Activated gamma-delta T cell treated with Interleukin-2 at 50 U/mL for 16 hours (primary cell): Measurements from ENCODE around the gene RBM23.
"Not testable (repeated sequence)": the region's sequence is repeated elsewhere in the genome, so short reads cannot be mapped to it uniquely, and the experiment has no call there.

Experiments
- DNase-seq: peaks from one replicate; pipeline ENCODE4 v3.0.0-alpha.2; 2020

RBM23 gene

DNA sequence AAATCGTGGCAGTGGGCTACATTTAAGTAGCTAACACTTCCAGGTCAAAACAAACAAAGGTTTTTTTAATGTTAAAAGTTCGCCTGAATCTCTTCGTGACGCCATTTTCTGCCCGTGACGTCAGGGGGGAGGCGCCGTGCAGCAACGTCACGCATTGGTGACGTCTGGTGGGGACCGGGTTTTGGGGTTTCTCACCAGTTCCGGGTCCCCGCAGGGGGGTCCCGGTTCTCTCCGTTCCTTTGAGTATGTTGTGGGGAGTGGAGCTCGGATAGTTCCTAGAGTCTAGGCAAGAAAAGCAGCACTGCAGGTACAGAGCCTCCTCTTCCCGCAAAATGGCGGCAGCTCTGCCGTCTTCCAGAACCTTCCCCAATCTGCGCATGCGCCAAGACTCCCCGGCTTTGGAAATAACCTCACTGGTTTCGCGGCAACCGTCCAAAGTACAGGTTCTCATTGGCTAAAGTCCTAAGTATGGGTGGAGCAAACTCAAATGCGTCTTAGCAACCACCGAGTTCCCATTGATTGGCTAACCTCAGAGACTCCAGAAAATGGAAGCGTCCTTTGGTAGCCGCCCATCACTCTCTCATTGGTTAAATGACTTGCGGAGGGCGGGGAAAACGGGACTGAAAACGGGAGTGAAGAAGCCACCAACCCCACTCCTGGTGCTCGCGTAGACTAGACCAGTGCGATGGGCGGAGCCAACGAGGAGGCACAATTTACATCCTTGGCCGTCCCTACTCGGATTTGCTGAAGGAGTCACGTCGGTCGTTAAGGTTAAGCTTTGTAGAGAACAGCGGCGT lies at the start of gene RBM23:
TSS of gene RBM23 (minus strand) at position 346 of the 797 bp plus-strand sequence.
- peak; percentile 100 for DNase-seq

DNA sequence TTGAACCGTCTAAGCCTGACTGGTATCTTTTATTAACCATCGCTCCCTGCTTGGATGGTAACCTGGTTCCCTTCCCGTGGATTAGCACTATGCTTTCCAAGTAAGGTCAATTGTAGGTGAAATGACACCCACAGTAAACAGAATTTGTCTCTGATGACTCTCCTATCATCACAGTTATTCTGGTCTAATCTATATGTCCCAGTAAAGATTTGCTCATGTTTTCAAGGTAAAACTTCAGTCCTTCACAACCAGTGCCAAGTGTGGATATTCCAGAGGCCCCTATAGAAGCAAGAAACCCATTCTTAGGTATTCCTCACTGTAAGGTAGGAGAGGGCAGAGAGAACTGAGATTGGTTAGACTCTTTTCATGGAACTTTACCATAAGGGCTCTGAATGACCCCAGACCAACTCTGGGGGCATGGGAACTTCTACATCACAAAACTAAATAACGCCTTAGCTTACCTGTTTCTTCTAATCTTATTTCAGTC lies 47.9 kb upstream of the RBM23 start:
- DNase-seq: no peak

DNA sequence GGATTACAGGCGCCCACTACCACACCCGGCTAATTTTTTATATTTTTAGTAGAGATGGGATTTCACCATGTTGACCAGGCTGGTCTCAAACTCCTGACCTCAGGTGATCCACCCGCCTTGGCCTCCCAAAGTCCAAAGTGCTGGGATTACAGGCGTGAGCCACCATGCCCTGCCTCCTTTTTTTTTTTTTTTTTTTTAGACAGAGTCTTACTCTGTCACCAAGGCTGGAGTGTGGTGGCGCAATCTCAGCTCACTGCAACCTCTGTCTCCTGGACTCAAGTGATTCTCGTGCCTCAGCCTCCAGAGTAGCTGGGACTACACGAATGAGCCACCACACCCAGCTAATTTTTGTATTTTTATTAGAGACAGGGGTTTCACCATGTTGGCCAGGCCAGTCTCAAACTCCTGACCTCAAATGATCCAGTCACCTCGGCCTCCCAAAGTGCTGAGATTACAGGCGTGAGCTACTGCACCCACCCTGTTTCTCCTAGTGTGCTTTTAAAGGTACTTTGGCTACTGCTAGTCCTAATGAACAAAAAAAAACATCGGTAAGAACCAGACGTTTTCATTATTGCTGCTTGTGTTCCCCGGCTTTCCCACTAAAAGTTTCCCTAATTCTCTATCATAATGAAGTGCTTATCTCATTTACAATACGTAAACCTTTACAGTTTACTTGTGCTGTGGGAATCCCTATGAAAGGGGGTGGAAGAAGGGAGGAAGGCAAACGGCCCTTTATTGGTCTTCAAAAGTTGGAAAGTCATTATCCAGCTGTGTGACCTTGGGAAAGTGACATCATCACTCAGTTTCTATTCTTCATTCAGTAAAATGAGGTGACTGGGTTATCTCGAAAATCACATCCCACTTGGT lies 47.2 kb upstream of the RBM23 start:
- not testable (repeated sequence) for DNase-seq

DNA sequence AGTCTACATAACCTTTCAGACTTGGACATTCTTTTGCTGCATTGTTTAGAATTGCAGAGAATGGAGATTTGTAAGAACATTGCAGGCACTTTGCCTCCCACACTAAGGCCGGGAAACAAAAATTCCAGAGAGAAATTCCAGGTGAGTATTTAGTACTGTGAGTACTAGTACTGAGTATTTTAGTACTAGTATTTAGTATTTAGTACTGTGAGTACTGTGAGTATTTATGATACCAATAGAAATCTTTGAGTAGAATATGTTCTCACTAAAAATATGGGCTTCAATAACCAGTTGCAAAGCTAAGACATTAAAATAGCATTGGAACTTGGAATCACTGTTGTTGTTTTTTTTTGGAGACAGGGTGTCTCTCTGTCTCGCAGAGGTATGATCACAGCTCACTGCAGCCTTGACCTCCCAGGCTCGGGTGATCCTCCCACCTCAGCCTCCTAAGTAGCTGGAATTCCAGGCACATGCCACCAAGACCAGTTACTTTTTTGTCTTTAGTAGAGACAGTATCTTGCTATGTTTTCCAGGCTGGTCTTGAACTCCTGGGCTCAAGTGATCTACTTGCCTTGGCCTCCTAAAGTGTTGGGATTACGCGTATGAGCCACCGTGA lies 43.2 kb upstream of the RBM23 start:
- DNase-seq: no peak

DNA sequence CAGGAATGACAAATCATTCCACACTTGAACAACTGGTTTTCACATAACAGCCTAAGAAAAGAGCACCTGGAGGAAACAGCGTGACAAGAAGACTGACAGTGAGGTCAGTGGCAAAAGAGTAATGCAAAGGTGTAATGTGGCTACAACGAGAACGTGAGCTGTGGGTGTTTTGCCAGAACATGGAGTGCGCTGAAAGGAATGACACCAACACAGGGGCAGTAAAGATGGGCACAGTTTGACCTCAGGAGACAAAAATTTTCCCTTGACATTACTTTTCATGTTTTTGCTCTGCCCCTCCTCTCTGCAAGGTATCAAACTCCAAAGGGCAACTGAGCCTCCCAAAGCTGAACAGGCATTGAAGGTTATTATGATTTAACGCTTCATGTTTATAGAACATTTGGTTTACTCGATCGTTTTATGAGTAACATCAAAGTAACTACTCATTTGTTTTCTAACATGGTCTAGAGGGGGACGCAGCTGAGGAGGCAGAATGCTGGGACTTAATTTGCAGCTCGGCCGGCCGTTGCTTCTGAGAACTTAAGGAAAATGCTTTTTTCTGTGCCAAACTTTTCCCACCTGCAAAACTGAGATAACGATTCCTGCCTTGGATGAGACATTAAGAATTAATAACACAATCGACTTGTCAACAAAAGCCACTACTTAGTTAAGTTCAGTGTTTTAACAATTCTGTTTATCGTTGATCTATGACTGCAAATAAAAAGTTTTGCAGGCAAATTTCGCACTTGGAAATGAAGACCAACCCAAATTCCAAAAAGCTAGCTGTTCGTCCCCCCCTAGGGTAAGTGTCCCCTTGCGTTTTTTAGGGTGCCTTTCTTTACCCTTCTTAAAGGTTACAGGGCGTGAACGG lies 37.0 kb upstream of the RBM23 start:
- no peak for DNase-seq

DNA sequence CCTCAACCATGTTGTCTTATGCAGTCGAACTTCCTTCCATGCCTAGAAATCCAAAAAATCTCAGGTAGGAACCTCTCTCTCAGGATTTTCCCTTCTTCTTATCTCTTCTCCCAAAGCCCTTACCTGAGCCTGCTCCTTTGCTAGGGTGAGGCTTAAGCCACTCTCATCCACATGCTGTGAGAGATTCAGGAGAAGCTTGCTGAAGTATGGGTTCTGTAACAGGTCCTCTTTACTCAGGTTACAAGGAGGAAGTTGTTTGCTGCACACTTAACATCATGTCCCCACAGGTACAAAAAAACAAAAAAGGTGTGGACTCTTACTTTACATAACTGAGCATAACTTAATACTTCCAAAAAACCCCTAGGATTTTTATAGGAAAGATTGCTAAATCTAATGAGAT lies 33.5 kb upstream of the RBM23 start:
- no peak for DNase-seq

DNA sequence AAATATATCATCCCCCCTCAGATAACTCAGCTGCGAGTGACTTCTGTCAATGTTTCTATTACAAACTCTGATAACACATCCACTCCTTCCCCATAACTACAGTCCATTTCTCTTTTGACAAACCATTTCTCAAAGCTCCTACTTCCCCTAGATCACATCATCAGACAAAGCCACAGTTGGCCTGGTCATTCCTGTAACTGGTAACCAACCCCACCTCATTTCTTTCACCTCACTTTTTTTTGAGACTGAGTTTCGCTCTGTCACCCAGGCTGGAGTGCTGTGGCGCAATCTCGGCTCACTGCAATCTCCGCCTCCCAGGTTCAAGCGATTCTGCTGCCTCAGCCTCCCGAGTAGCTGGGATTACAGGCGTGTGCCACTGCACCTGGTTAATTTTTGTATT lies 32.8 kb upstream of the RBM23 start:
- not testable (repeated sequence) for DNase-seq

DNA sequence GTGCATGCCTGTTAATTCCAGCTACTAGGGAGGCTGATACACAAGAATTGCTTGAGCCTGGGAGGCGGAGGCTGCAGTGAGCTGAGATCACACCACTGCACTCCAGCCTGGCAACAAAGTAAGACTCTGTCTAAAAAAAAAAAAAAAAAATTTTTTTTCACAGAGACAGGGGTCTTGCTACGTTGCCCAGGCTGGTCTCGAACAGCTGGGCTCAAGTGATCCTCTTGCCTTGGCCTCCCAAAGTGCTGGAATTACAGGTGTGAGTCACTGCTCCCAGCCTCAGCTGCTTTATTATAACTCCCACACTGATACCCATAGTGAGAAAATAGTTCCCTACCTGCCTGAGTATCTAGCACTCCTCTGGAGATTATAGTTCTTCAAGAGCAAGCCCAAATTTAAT lies 26.7 kb upstream of the RBM23 start:
- no peak for DNase-seq

DNA sequence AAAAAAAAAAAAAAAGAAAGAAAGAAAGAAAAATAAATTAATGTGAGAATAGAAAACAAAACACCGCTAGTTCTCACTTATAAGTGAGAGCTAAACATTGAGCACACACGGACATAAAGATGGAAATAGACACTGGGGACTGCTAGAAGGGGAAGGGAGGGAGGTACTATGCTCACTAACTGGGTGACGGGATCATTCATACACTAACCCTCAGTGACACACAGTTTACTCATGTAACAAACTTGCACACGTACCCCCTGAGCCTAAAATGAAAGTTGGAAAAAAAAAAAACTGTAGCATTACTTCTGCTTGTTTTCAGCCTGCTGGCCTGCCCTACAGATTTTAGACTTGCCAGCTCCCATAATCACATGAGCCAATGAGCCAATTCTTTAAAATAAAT lies 20.7 kb upstream of the RBM23 start:
- DNase-seq: no peak

DNA sequence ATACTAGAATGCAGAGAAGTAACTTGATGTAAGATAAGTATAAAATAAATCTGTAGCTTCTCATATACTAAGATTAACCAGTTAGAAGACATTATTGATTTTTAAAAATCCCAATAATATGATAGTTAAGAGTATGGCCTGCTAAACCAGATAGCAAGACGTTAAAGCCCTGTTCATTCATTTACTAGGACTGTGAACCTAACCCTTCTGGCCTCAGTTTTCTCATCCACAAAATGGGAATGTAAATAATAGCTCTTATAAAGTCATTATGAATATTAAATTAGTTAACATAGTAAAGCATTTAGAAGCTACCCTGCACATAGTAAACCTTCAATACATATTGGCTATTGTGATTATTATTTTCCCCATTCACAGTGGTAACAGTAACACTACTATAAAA lies 16.2 kb upstream of the RBM23 start:
- DNase-seq: no peak

DNA sequence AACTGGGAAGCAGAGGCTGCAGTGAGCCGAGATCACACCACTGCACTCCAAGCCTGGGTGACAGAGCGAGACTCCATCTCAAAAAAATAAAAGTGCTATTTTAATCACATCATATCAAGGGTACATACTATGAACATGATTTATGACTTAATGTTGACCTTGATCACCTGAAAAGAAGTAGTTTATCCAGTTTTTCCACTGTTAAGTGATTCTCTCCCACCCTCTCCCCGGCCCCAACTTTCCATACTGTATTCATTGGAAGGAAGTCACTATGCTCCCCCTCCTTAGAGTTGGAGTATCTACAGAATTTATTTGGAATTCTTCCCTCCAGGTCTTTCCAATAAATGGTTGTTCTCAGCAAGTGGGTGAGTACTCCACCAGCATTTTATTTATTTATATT lies 13.2 kb upstream of the RBM23 start:
- DNase-seq: no peak

DNA sequence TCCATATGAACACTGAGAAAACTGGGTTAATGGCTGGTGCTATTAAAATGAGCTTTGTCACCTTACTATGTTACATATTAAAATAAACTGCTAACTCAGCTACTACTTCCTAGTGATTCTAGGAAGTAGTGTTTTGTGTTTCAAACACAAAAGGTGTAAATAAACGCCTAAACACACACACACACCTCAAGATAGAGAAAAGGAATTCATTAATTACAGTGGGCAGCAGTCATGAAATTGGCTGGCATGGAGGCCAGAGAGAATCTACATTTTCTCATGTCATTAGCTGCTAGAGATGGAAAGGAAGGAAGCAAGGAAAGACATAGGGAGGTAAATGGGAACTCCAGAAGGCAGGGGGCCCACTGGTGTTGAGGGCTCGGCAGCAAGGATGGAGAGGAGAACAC lies 11.0 kb upstream of the RBM23 start:
- no peak for DNase-seq

DNA sequence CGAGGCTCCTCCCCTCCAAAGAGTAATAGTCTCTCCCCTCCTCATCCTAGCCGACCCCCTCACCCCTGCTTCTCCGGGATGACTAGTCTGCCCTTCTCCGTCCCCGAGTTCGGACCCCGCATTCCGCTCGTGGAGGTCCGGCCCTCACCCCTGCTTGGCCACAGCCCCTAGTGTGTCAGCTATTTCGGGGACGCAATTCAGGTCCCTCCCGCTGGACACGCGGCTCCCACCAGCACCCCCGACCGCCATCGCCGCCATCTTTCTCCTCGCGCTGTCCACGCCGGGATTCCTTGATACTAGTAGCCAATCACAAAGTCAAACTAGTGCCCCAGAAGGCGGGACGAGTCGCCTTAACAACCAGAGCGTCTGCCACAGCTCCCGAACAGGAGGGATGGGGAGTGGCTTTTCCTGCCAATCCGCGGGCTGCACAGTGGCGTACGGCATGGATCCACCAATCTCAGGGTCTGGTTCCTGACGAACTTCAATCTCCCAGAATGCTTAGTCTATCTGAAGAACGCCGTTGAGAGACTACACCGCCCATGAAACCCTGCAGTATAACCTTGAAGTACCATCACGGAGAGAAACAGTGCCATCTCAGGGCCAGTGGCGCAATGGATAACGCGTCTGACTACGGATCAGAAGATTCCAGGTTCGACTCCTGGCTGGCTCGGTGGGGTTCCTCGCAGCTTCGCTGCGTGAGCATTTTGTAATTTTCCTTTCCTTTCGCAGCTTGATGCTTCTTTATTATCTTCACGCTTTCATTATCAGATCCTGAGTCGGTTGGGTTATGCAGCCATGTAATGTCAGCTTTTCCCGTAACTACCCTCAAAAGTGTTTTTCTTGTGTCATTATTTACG lies 10.4 kb upstream of the RBM23 start, which contains the start of gene PRMT5:
TSS of gene PRMT5 (minus strand) at position 273 of the 857 bp plus-strand sequence. CDS start at position 258, 15 bp downstream.
- DNase-seq: peak; percentile 96

DNA sequence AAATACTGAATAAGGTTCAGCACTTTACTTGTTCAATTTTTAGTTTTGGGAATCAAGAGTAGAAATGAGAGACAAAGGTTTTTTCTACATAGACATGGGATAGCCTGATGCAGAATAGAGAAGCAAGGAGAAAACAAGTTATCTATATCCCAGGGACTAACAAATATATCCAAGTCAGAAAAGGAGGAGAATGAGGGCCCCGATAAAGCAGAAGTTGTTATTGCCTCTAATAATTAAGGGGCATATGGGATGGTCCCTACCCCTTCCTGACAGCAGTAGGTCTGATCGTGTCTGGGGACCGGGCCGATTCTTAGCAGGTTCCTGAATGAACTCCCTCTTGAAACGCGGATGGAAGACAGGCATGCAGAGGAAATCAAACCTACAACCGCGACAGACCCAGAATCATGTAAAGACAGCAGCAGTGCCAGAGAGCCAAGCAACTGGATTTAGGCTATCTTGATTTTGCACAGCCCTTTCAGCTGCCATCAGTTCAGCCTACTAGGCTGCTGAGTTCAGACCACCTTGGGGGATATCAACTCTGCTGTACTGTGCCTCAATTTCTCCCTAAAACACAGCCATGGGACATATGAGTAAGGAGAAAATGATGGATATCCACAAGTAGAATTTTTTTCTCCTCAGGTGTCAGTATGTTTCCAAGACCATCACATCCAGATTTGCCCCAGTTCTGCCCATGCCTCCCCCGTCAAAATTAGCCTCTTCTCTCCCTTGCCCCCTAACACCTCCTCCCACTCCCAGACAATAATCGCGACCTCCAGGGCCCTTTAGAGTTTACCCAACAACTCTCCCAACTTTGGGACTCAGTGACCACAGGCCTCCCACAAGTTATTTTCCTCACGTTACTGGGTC lies 9.5 kb upstream of the RBM23 start:
- no peak for DNase-seq

DNA sequence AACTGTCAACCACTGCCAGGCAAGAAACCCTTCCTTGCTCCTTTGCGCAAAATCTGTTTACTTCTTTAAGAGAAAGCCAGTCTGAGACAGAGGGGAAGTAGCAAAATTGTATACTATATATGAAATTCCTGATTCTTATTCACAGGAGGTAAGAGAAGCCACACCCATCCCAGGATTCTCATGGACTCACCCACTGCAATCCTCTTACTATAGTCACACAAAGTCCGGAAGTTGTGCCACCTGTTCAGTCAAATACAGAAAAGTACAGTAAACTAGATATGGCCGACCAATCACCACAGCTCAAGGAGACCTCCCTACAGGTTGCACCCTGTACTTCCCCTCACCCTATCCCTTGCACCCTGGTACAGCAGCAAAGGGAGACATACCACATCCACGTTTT lies 7.4 kb upstream of the RBM23 start:
- DNase-seq: no peak

DNA sequence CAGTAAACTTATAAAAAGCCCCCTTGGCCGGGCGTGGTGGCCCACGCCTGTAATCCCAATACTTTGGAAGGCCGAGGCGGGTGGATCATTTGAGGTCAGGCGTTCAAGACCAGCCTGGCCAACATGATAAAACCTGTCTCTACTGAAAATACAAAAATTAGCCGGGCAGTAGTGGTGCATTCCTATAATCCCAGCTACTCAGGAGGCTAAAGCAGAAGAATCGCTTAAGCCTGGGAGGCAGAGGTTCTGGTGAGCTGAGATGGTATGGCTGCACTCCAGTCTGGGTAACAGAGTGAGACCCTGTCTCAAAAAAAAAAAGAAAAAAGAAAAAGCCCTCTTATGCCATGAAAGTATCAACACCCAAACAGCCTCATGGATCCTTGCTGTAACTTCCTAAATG lies 6.6 kb upstream of the RBM23 start:
- DNase-seq: no peak

DNA sequence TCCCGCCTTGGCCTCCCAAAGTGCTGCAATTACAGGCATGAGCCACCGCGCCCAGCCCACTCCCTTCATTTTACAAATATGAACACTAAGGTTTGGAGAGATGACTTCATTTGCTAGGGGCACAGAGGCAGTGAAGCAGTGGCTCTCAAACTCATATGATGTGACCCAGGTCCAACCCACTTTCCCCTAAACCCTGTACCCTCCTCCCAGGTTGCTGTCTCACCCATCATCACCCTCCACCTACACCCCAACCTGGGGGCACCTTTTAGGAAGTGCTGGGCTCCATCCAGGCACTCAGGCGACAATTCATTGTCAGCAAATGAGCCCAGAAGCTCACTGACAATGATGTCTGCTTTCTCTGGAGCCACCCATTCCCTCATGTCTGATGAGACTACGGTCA lies 4.8 kb upstream of the RBM23 start:
- no peak for DNase-seq

DNA sequence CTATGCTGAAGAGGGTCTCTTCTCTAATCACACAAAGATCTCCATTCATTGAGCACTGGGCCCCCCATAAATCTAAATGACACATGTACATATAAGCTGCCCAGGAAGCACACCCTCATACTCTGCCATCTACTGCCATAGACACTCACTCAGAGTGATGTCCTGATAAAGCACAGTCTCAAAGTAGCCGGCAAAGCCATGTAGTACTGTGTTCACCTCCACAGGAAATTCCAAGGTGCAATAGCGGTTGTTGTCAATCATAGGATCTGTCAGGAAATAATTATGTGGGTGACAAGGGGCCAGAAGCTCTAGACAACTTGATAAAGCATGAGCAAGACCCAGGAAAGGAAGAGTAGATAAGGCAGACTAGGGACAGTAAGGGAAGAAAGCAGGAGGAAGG lies 3.3 kb upstream of the RBM23 start:
- DNase-seq: no peak

DNA sequence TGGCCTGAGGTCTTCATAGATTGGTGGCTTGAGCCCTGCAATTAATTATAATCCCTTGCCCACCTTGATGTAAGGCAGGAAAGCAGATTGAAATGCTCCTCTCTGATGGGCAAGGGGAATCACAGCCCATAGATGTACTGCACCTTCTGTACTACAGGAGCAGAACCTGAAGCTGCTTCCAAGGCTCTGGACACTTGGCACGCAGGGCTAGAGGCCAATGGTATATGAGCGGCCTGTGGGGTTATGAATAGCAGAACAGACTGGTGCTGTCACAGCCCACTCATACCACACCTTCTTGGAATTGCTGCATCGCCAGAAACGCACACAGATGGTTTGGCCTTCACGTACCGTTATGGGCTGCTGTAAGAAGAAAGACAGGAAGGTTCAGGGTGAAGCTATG lies 1.7 kb upstream of the RBM23 start:
- DNase-seq: no peak

DNA sequence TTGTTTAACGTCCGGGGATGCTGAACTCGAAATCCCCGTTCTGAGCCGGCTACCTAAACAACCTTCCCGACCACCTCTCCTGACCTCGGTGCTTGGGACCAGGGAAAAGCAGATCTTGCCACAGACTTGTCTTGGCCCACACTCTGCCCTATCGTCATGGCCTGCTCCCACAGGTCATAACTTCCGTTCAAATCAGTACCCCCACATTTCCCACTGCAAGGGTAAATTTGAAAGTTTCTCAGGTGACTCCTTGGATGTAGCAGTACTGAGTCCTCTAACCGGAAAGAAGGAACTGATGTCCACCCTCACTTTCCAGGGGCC lies 612 bp upstream of the RBM23 start:
- DNase-seq: no peak
